NT2/D1 (cell line): ENCODE measurements around the gene PRKX.

Experiments used
- DNase-seq: peaks from one replicate; pipeline ENCODE4 v3.0.0-alpha.2; 2011; ENCODE audit warnings: low read depth, low spot score
- H3K27me3 ChIP-seq: 2 replicates; pipeline ENCODE4 v1.6.0; 2011; ENCODE audit warnings: mild to moderate bottlenecking; ENCODE audit not compliant: insufficient read length, insufficient read depth
- H3K36me3 ChIP-seq: 2 replicates; pipeline ENCODE4 v1.6.1; 2011; ENCODE audit warnings: mild to moderate bottlenecking, low read length, mixed read lengths; ENCODE audit not compliant: insufficient read depth, insufficient read length
- H3K4me1 ChIP-seq: 2 replicates; pipeline ENCODE4 v1.5.1; 2011; ENCODE audit not compliant: insufficient read depth, insufficient read length
- H3K4me3 ChIP-seq: 2 replicates; pipeline ENCODE4 v1.5.1; 2011; ENCODE audit warnings: low read depth; ENCODE audit not compliant: insufficient read length
- H3K9ac ChIP-seq: 2 replicates; pipeline ENCODE4 v1.6.0; 2011; ENCODE audit warnings: low read depth; ENCODE audit not compliant: insufficient read length
- H3K9me3 ChIP-seq: 2 replicates; pipeline ENCODE4 v1.5.1; 2011; ENCODE audit warnings: mild to moderate bottlenecking, low read length; ENCODE audit not compliant: insufficient read depth
- SUZ12 ChIP-seq: IDR thresholded peaks from 2 replicates; pipeline ENCODE4 v1.6.1; 2011; ENCODE audit not compliant: insufficient read length, insufficient read depth; ENCODE audit errors: extremely low read depth
- YY1 ChIP-seq: IDR thresholded peaks from 2 replicates; pipeline ENCODE4 v1.6.1; 2011; ENCODE audit not compliant: insufficient read length, insufficient read depth
- ZNF274 ChIP-seq: IDR thresholded peaks from 2 replicates; pipeline ENCODE4 v1.6.1; 2011; ENCODE audit warnings: mild to moderate bottlenecking, low read depth, low read length

The PRKX gene

DNA sequence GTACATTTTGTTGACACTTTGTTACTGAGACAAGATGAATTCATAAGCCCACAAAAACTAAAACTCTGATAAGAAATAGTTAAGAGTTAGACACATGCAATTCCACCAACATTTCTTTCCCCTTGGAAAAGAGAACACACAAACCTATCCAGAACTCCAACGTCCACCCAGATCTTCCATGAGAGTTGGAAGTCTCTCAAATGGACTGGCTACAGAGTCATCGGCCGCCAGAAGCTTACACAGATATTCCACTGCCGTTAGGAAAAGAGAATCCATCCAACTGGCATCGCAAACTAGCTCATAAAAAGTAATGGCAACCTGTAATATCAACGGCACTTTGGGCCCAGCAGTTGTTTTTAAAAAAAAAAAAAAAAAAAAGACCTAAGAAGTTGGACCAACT, 114.7 kb downstream of the PRKX start:
- no peak for DNase-seq
- H3K4me3 ChIP-seq: no peak overlapping the region
- no peaks in the 10 kb centered on the region for H3K4me1 ChIP-seq
- H3K36me3 ChIP-seq: no peaks in the 10 kb centered on the region
- no peak overlapping the region for H3K9ac ChIP-seq
- H3K9me3 ChIP-seq: no peaks in the 10 kb centered on the region
- no peaks in the 10 kb centered on the region for H3K27me3 ChIP-seq
- no peak for TF ChIP-seq SUZ12
- TF ChIP-seq ZNF274: no peak
- TF ChIP-seq YY1: no peak

- H3K36me3 ChIP-seq: no peaks in the 10 kb centered on the region
- no peaks in the 10 kb centered on the region for H3K4me1 ChIP-seq
- no peaks in the 10 kb centered on the region for H3K9me3 ChIP-seq
- no peak for DNase-seq
- H3K9ac ChIP-seq: no peak overlapping the region
- TF ChIP-seq YY1 (no peak), ZNF274 (no peak), SUZ12 (no peak)
- H3K27me3 ChIP-seq: no peaks in the 10 kb centered on the region
- no peak overlapping the region for H3K4me3 ChIP-seq
Measured at GRCh38 chrX:3598046-3598605, 115.3 kb downstream of the PRKX start.

GRCh38 chrX:3592184-3592583, 121.3 kb downstream of the PRKX start:
- no peak for TF ChIP-seq SUZ12
- TF ChIP-seq YY1: peak; percentile 34
- DNase-seq: peak; percentile 64
- no peaks in the 10 kb centered on the region for H3K36me3 ChIP-seq
- H3K27me3 ChIP-seq: no peaks in the 10 kb centered on the region
- H3K9ac ChIP-seq: no peak overlapping the region
- H3K4me1 ChIP-seq: no peaks in the 10 kb centered on the region
- no peaks in the 10 kb centered on the region for H3K9me3 ChIP-seq
- no peak overlapping the region for H3K4me3 ChIP-seq

GRCh38 chrX:3589474-3589873, 124.0 kb downstream of the PRKX start:
- no peak for DNase-seq
- TF ChIP-seq YY1 (no peak), ZNF274 (no peak), SUZ12 (no peak)
- Histone ChIP-seq H3K4me1 (no peaks in the 10 kb centered on the region), H3K9me3 (no peaks in the 10 kb centered on the region), H3K36me3 (no peaks in the 10 kb centered on the region), H3K27me3 (no peaks in the 10 kb centered on the region), H3K9ac (no peak overlapping the region), H3K4me3 (no peak overlapping the region)

DNA sequence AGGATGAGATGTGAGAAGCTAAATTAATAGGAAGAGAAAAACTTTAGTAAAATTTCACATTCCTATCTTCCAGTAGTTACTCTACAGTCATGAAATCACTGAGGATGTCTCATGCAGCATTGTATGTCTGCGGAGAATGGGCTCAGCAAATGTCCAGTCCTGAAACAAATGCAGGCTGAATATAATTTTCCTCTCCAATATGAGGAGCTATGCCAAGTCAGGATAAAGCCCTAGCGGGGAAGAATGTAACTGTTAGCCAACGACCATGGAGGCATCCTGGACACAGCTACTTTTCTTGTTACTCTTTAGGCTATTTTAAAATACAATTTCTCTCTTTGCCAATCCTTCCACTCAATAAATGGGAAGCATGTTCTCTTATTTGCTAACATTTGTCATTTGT, 127.7 kb downstream of the PRKX start:
- H3K9ac ChIP-seq: no peak overlapping the region
- H3K27me3 ChIP-seq: no peaks in the 10 kb centered on the region
- DNase-seq: no peak
- H3K36me3 ChIP-seq: no peaks in the 10 kb centered on the region
- no peaks in the 10 kb centered on the region for H3K4me1 ChIP-seq
- H3K4me3 ChIP-seq: no peak overlapping the region
- no peaks in the 10 kb centered on the region for H3K9me3 ChIP-seq
- TF ChIP-seq ZNF274 (no peak), SUZ12 (no peak), YY1 (no peak)

DNA sequence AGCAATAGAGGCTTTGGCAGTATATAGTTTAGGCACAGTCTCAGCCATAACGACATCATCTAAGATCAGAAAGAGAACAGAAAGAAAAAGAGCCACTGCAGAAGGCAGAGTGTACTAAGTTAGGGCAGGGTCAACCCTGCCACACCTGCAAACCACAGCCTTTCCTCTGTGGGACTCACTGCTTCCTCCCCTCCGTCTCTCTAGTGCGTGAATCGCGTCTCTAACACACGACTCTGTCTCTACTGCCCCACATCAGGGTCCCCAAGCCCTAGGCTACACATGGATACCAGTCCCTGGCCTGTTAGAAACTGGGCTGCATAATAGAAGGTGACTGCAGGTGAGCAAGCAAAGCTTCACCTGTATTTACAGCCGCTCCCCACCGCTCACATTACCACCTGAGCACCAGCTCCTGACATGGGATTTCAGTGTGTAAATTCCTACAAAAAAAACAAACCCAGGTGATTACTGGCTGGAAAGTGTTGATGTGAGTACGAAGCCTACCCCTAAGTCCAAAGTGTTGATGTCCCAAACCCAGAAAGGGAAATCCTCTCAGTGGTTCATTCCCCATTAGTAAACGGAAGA, 128.9 kb downstream of the PRKX start:
- no peak for DNase-seq
- TF ChIP-seq ZNF274: no peak
- TF ChIP-seq YY1: no peak
- TF ChIP-seq SUZ12: no peak
- Histone ChIP-seq H3K9ac (no peak overlapping the region), H3K36me3 (no peaks in the 10 kb centered on the region), H3K4me1 (no peaks in the 10 kb centered on the region), H3K27me3 (no peaks in the 10 kb centered on the region), H3K9me3 (no peaks in the 10 kb centered on the region), H3K4me3 (no peak overlapping the region)

DNA sequence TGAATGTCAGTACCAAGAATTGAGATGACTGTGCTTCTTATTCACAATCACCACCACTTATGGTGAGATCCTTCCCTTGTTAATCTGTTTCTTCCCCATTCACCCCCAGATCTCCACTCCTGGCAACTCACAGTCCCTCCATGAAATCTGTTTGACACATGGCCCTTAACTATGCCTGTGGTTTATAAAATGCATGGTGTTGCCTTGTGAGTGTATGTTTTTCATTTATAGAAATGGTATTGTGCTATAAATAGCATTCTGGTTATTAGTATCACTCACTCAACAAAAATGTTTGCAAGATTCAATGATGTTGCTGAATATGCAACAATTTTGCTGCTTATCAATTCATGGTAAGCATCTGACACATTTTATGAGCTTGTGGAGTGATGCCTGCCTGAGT, 131.0 kb downstream of the PRKX start:
- Histone ChIP-seq H3K36me3 (no peaks in the 10 kb centered on the region), H3K9ac (no peak overlapping the region), H3K4me1 (no peaks in the 10 kb centered on the region), H3K4me3 (no peak overlapping the region), H3K9me3 (no peaks in the 10 kb centered on the region), H3K27me3 (no peaks in the 10 kb centered on the region)
- no peak for DNase-seq
- TF ChIP-seq SUZ12 (no peak), YY1 (no peak), ZNF274 (no peak)
